ENCODE measurements around the gene ITPKB.
"Not testable (repeated sequence)": the region's sequence is repeated elsewhere in the genome, so short reads cannot be mapped to it uniquely, and the experiment has no call there.

Gene ITPKB

GRCh38 chr1:226618380-226618779, 120.7 kb downstream of the ITPKB start:
- TF ChIP-seq ZNF274 (IDR thresholded peaks at IDR 0.05; ENCODE audit: low read depth, low read length): no peak
- H3K4me3 ChIP-seq (ENCODE audit: low read length): no peak overlapping the region

- not testable (repeated sequence) for H3K4me3 ChIP-seq (ENCODE audit: low read length)
These were observed 121.4 kb downstream of the ITPKB start for GRCh38 chr1:226617719-226618118.

- no peak for TF ChIP-seq ZNF274 (IDR thresholded peaks at IDR 0.05; ENCODE audit: low read depth, low read length)
- H3K4me3 ChIP-seq (ENCODE audit: low read length): no peak overlapping the region
These were observed 122.0 kb downstream of the ITPKB start for GRCh38 chr1:226617109-226617508.

- no peak overlapping the region for H3K4me3 ChIP-seq (ENCODE audit: low read length)
- no peak for TF ChIP-seq ZNF274 (IDR thresholded peaks at IDR 0.05; ENCODE audit: low read depth, low read length)
These were observed 122.4 kb downstream of the ITPKB start for GRCh38 chr1:226616636-226617035.

- H3K4me3 ChIP-seq (ENCODE audit: low read length): no peak overlapping the region
- no peak for TF ChIP-seq ZNF274 (IDR thresholded peaks at IDR 0.05; ENCODE audit: low read depth, low read length)
These were observed 123.2 kb downstream of the ITPKB start for GRCh38 chr1:226615876-226616275.

GRCh38 chr1:226611980-226612379, 127.1 kb downstream of the ITPKB start:
- H3K4me3 ChIP-seq (ENCODE audit: low read length): not testable (repeated sequence)

GRCh38 chr1:226611301-226611700, 127.8 kb downstream of the ITPKB start:
- no peak overlapping the region for H3K4me3 ChIP-seq (ENCODE audit: low read length)
- TF ChIP-seq ZNF274 (IDR thresholded peaks at IDR 0.05; ENCODE audit: low read depth, low read length): no peak

GRCh38 chr1:226610671-226611070, 128.4 kb downstream of the ITPKB start:
- H3K4me3 ChIP-seq (ENCODE audit: low read length): no peak overlapping the region
- no peak for TF ChIP-seq ZNF274 (IDR thresholded peaks at IDR 0.05; ENCODE audit: low read depth, low read length)

GRCh38 chr1:226609836-226610455, 129.1 kb downstream of the ITPKB start:
- no peak overlapping the region for H3K4me3 ChIP-seq (ENCODE audit: low read length)
- TF ChIP-seq ZNF274 (IDR thresholded peaks at IDR 0.05; ENCODE audit: low read depth, low read length): no peak

- H3K4me3 ChIP-seq (ENCODE audit: low read length): no peak overlapping the region
- TF ChIP-seq ZNF274 (IDR thresholded peaks at IDR 0.05; ENCODE audit: low read depth, low read length): no peak
These were observed 130.2 kb downstream of the ITPKB start for GRCh38 chr1:226608699-226609505.

- no peak overlapping the region for H3K4me3 ChIP-seq (ENCODE audit: low read length)
- no peak for TF ChIP-seq ZNF274 (IDR thresholded peaks at IDR 0.05; ENCODE audit: low read depth, low read length)
These were observed 131.3 kb downstream of the ITPKB start for GRCh38 chr1:226607821-226608220.

- TF ChIP-seq ZNF274 (IDR thresholded peaks at IDR 0.05; ENCODE audit: low read depth, low read length): no peak
- H3K4me3 ChIP-seq (ENCODE audit: low read length): no peak overlapping the region
These were observed 131.8 kb downstream of the ITPKB start for GRCh38 chr1:226607268-226607660.

- H3K4me3 ChIP-seq (ENCODE audit: low read length): no peak overlapping the region
These were observed 132.5 kb downstream of the ITPKB start for GRCh38 chr1:226606311-226607267.

GRCh38 chr1:226605318-226605950, 133.6 kb downstream of the ITPKB start:
- TF ChIP-seq ZNF274 (IDR thresholded peaks at IDR 0.05; ENCODE audit: low read depth, low read length): no peak
- no peak overlapping the region for H3K4me3 ChIP-seq (ENCODE audit: low read length)

More at GRCh38 chr1:226606311-226607267, 132.5 kb downstream of the ITPKB start:
- no peak for TF ChIP-seq ZNF274 (IDR thresholded peaks at IDR 0.05; ENCODE audit: low read depth, low read length)
